GM12891 (cell line): ENCODE measurements around the gene NT5DC1.
A peak's percentile ranks its signal among the peaks of the same experiment; 100 is the strongest.

Experiments
- DNase-seq: peaks from one replicate; pipeline ENCODE4 v3.0.0; 2011; ENCODE audit warnings: low spot score; ENCODE audit not compliant: insufficient read length
- FAIRE-seq: peaks from 2 replicates; lab custom pipeline; 2011; peaks lifted over from hg19 to GRCh38; lab: Jason Lieb, UNC
- PAX5 ChIP-seq: IDR thresholded peaks from 2 replicates; pipeline ENCODE4 v1.6.1; 2011; ENCODE audit warnings: low read length, moderate library complexity, mild to moderate bottlenecking; ENCODE audit not compliant: insufficient read depth, severe bottlenecking
- POLR2A ChIP-seq: IDR thresholded peaks from 2 replicates; pipeline ENCODE4 v1.6.1; 2011; ENCODE audit warnings: low read depth, low read length, control low read depth
- POLR2AphosphoS5 ChIP-seq: IDR thresholded peaks from 2 replicates; pipeline ENCODE4 v1.6.1; 2011; ENCODE audit warnings: low read depth, low read length, control low read depth
- POU2F2 ChIP-seq: IDR thresholded peaks from 2 replicates; pipeline ENCODE4 v1.6.1; 2011; ENCODE audit warnings: low read depth, mild to moderate bottlenecking, control low read depth, low read length, moderate library complexity
- SPI1 ChIP-seq: IDR thresholded peaks from 2 replicates; pipeline ENCODE4 v1.6.1; 2011; ENCODE audit warnings: low read depth, low read length, control low read depth
- TAF1 ChIP-seq: IDR thresholded peaks from 2 replicates; pipeline ENCODE4 v1.6.1; 2011; ENCODE audit warnings: low read depth, low read length, control low read depth

NT5DC1 gene

DNA sequence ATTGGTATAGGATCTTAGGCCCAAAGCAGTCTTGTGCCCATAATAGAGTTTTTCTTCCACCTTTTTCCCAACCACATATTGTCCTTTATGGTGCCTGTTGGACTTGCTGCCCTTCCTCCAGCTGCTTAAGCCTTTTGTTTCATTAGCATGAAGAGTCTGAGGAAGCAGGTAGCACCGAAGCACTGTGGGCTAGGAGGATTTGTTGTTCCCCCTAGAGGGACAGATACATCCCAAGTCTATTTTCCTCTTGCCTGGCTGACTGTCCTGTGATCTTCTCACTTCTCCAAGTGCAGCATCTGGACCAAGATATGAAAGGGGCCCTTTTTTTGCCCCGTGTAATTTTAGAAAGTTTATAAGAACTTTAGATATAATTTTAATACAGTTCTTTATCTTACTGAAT, 75.9 kb downstream of the NT5DC1 start:
- FAIRE-seq = no peak
- TF ChIP-seq POU2F2 = no peak
- no peak for DNase-seq

- TF ChIP-seq TAF1 (no peak), SPI1 (no peak), POLR2AphosphoS5 (no peak), POU2F2 (no peak), PAX5 (no peak), POLR2A (no peak)
- DNase-seq (no peak), FAIRE-seq (no peak)
Observed at GRCh38 chr6:116180375-116180774, 79.7 kb downstream of the NT5DC1 start.

DNA sequence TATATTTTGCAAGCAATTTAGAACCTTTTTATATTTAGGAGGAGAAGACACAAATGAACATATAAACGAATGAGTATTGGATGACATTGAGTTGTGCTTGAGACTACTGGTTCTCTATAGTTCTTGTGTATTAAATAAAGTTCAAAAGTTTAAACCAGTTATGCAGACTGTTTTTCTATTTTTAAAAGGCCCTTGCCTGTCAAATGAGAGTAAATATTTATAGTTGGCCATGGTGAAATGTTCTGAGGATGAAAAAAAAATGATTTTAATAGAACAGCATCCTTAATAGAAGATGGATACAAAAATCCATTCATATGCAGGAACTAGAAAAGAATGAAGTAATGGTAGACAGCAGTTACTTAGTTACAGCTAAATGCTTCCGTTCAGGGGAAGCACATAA, 88.8 kb downstream of the NT5DC1 start:
- FAIRE-seq (no peak), DNase-seq (no peak)
- TF ChIP-seq PAX5 (no peak), TAF1 (no peak), POU2F2 (no peak), POLR2AphosphoS5 (no peak), SPI1 (no peak), POLR2A (no peak)

DNA sequence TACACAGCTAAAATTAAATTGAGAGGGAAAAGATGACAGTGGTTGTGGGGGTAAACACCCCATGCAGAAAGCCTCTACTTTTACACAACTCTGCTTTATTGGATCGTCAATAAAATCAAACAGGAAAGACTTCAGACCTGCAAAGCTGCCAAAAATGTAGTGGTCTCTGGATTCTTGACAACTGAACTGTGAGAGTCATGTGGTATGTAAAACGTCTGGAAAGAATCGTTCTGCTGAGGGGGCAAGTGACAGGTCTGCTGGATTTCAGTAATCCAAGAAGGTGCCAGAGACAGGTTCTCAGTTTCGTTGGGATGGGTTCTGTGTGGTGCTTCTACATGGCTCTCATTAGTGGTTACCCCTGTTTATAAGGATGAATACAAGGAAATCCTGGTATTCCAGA, 89.9 kb downstream of the NT5DC1 start:
- no peak for FAIRE-seq
- TF ChIP-seq POLR2AphosphoS5 (no peak), TAF1 (no peak), SPI1 (no peak), POU2F2 (no peak), PAX5 (no peak), POLR2A (no peak)
- no peak for DNase-seq

GRCh38 chr6:116191881-116192280, 91.2 kb downstream of the NT5DC1 start:
- DNase-seq (no peak), FAIRE-seq (no peak)
- TF ChIP-seq TAF1 (no peak), POLR2A (no peak), SPI1 (no peak), PAX5 (no peak), POLR2AphosphoS5 (no peak), POU2F2 (no peak)

- DNase-seq (no peak), FAIRE-seq (no peak)
- TF ChIP-seq POU2F2 (no peak), PAX5 (no peak), POLR2A (no peak), POLR2AphosphoS5 (no peak), TAF1 (no peak), SPI1 (no peak)
Observed at GRCh38 chr6:116192786-116193185, 92.1 kb downstream of the NT5DC1 start.

DNA sequence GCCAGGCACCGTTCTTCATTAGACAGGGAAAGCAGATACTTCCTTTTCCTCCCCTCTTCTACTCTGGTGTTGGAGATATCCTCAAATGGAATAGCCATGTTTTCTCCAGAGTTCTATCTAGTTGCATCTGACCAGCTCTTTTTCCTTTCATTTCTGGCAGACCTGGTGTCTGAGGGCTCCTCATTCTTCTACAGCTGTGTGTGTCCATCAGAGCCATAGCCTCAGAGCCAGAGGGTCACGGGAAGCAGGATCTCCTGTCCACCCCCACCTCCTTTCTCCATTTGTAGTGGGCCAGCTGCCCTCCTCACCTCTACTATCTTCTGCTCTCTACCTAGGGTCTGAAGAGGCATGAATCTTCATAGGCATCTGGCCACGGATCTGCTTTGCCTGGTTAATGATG, 96.2 kb downstream of the NT5DC1 start:
- DNase-seq = no peak
- no peak for FAIRE-seq
- TF ChIP-seq SPI1 (no peak), POLR2AphosphoS5 (no peak), TAF1 (no peak), POLR2A (no peak)

GRCh38 chr6:116200619-116201249, 100.1 kb downstream of the NT5DC1 start:
- DNase-seq (no peak), FAIRE-seq (peak; percentile 55)
- TF ChIP-seq SPI1 = no peak
- TF ChIP-seq POLR2A = no peak
- TF ChIP-seq TAF1 = no peak
- no peak for TF ChIP-seq POLR2AphosphoS5
- no peak for TF ChIP-seq POU2F2
- TF ChIP-seq PAX5 = no peak

DNA sequence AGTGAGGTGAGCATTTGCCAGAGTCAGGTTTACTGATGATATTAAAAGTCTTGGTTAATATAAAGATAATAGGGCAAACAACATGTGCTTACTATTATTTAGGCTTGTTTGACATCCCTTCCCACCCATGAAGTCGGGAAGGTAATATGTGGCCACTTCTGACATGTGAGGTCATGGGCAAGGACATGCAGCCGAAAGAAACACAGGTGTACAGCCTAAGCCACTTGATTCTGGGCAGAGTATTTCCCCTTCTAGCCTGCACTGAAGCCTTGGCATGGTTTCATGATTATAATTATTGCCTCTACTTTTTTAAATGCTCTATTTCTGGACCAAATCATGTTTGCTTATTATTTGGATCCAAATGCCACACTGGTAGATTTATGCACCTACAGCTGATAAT, 100.9 kb downstream of the NT5DC1 start:
- FAIRE-seq (no peak), DNase-seq (no peak)
- TF ChIP-seq TAF1 (no peak), SPI1 (no peak), POU2F2 (no peak), PAX5 (no peak), POLR2AphosphoS5 (no peak), POLR2A (no peak)

DNA sequence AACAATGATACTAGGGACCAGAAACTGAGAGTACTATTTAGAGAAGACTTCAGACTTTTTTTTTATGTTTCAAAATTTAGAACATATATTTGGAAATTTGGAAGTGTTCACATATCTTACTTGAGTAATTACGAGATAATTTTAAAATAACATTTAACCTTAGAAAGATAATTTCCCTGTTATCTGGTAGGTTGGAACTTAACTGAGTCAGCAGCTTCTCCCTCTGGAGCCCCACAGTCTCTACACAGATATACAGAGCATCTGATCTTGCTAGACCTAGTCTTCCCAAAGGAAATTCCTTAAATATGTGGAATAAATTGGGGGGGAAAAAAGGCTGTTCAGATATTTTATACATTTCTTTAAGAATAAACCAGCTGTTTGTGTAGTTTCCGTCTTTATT, 104.6 kb downstream of the NT5DC1 start:
- no peak for FAIRE-seq
- TF ChIP-seq POU2F2 = no peak
- no peak for TF ChIP-seq PAX5
- no peak for DNase-seq

DNA sequence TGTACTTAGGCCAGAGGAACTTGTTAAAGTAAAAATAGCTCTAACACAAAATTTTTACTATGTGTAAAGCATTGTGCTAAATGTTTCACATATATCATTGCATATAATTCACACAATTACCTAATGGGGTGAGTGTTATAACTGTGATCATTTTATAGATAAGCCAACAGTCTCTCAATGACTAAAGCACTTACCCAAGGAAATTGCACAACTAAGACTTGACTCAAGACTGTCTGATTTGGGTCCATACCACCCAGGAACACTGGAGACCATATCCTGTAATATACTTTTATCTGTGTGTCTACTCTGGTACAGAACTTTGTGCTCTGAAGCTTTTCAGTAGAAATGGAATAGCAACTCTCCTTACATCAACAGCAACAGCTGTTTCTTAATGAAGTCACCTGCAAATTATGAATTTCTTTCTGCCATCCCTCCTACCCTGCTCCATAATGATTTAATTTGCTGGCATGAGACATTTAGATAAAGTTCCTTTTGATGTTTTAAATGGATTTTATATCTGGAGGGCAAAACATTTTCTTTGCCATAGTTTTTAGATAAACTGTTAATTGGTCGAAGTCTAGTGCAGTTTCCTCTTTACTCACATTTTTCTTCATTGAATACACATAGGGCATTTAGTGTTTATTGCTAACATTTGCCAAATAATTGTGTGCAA, 105.7 kb downstream of the NT5DC1 start:
- TF ChIP-seq POU2F2 (no peak), POLR2A (no peak), POLR2AphosphoS5 (no peak), SPI1 (no peak), TAF1 (no peak), PAX5 (no peak)
- DNase-seq (no peak), FAIRE-seq (peak; percentile 38)
